ENCODE data around the gene PUS7.
"Not testable (repeated sequence)": the region's sequence is repeated elsewhere in the genome, so short reads cannot be mapped to it uniquely, and the experiment has no call there.

PUS7 gene

DNA sequence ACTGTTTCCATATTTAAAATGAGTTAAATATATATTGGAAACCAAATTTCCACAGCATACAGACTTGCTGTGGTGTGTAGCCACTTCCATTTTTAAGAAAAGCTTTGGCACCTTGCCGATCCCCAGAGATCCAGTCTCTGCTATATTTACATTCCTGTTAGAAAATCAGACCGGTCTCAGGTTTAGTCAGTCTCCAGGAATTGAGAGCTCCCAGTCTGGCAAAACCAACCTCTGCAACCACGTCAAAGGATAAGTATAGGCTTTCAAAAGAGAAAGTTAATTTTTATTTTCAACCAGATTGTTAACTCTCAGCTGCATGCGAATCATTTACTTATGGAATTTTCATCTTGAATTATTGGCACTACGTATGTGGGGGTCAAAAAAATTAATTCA lies 28.2 kb downstream of the PUS7 start:
- no peak for DNase-seq

DNA sequence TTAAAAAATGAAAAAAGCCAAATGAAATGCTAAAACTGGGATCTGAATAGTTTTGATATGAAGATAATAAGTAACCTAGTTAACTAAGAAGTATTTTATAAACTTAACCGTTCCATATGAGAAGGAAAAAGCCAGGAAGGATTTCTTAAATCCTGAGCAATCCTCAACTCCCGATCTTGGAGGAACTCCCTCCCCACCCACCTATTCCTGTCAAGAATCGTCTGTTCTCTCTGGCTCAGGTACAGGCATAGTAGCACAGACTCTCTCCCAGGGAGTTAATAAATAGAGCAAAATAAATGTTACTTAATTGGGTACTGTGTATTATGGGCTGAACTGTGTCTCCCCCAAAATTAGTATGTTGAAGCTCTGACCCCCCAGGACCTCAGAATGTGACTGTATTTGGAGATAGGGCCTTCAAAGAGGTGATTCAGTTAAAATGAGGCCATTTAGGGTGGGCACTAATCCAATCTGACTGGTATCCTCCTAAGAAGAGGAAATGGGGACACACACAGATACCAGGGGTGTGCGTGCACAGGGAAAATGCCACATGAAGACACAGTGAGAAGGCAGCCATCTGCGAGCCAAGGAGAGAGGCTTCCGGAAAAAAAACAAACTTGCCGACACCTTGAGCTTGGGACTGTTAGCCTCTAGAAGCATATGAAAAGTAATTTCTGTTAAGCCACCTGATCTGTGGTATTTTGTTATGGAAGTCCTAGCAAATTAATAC lies 28.7 kb downstream of the PUS7 start:
- DNase-seq = no peak

DNA sequence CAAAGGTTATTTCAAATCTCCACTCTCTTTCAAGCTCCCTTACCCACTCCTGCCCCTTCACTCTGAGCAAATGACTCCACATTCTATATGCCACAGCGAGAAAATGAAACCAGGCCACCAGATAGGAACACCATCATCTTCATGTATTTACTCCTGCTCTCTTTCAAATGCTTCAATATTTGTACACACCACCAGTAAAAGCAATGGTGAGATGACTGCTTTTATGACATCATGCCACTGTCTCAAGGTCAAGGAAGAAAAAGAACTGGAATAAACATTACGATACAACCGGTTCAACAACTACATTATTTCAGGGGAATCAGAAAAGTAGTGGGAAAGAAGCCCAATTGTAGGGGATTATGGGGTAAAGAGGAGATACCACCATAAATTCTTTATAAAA lies 32.7 kb downstream of the PUS7 start:
- no peak for DNase-seq

DNA sequence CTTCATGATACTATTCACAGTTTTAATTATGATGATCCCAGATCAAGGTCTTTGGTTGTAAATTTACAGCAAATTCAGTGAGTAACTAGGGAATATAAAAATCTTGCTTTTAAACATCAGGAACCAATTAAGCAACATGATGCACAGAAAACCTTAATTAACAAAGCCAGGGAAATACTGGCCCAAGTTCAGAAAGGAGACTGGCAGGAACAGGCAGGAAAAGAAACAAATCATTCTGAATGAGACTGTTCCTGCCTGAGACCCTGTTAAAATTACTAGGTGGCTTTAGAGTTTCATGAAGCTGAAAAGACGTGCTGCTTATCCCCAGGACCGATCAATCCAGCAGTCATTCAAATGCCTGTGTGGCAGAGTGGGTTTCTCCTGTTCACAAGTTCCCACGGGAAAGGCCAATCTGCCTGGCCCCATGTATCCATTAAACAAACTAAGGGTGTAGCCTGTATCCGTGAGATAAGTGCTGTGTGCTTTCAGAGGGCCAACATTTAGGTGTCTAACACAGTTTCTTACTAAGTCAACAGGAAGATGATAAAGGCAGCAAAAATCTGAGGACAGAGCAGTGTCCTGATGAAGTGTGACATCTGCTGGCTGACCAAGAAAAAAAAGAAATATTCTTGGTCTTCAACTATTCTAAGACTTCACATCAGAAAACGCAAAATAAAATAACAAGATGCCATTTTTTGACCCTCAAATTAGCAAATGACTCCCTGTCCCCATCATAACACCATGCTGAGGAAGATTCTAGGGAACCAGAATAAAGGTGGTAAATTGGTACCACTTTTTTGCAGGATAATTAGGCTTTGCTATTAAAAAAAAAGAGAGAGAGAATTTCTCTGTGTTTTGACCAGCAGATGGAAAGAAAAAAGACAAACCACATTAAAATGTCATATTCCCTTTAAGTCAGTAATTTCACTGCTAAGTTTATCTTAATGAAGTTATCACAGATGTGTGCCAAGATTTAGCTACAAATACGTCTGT lies 34.2 kb downstream of the PUS7 start:
- no peak for DNase-seq

DNA sequence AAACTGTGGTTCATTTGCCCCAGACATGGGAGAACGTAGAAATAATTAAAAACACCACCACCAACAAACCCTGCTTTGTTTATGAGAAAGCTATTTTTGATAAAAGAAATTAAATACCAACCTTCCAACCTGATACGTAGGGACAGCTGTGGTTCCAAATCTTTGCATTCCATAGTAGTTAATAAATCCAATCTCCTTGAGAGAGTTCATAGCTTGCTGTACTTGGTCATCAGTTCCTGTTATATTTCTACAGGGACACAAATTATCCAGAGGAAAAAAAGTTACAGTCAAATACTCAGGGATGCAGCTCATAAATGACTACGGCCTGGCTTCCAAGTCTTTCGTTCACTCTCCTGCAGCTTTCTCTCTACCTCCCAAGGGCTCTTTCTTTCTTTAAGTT lies 41.1 kb downstream of the PUS7 start:
- DNase-seq = no peak

DNA sequence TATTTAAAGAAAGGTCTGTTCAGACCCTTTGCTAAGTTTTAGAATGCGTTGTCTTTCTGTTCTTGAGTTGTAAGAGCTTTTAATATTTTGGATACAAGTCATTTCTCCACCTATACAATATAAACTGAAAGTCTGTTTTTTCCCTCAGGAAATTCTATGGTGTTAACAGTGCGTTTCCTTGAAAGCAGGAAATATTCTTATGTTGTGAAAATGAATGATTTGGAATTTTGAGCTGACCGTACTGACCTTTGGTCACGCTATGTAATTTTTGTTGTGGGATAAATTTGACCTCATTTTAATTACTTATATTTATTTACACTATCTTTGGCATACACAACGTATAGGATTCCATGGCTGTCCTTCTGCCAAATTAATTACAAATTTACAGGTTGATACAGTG lies 43.5 kb downstream of the PUS7 start:
- DNase-seq = no peak

DNA sequence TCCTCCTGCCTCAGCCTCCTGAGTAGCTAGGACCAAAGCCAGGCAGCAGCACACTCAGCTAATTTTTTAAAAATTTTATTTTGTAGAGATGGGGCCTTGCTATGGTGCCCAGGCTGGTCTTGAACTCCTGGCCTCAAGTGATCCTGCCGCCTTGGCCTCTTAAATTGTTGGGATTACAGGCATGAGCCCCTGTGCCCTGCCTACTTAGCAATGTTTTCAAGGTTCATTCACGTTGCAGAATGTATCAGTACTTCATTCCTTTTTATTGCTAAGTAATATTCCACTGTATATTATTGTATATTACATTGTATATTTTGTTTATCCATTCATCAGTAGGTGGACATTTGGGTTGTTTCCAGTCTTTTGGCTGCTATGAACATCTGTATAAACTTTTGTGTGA lies 44.2 kb downstream of the PUS7 start:
- no peak for DNase-seq

DNA sequence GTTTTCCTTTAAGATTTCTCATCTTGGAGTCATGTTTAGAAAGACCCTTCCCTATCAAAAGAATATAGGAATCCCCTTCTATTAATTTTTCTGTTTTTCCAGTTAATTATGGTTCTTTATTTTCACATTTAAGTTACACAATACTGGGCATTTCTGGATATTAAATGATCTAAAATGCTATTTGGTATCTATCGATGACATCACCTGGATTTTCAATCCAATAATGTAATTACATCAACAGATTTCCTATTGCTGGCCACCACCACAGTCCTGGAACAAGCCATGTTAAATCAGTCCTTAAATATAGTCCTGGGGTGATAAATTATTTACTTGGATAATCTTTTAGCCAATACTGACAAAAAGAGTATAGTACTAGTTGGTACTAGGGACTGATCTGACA lies 48.0 kb downstream of the PUS7 start:
- no peak for DNase-seq

DNA sequence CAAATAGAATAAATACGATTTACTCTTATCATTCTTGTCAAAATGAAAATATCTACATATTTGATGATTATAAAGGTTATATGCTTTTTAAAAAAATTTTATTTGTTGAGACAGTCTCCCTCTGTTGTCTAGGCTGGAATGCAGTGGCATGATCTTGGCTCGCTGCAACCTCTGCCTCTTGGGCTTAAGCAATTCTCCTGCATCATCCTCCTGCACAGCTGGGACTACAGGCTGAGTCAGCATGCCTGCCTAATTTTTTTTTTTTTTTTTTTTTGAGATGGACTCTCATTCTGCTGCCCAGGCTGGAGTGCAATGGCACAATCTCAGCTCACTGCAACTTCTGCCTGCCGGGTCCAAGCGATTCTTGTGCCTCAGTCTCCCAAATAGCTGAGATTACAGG lies 48.9 kb downstream of the PUS7 start:
- no peak for DNase-seq

DNA sequence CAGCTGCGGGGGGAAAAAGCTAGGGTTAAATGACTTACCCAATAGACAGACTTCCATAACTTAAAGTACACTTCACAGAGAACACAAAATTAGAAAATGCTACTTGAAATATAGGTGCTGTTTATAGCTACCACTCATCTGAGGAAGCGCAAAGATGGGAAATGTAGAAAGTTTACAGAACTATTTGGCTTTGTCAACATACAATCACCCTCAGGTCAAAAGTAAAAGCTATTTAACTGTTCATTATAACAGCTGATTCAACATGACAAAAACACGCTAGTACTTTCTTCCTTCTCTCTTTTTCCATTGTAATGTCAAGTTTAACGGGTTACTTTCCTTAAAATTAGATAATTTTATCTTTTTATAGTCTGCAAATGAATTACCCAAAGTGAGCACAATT lies 51.2 kb downstream of the PUS7 start:
- DNase-seq = no peak

DNA sequence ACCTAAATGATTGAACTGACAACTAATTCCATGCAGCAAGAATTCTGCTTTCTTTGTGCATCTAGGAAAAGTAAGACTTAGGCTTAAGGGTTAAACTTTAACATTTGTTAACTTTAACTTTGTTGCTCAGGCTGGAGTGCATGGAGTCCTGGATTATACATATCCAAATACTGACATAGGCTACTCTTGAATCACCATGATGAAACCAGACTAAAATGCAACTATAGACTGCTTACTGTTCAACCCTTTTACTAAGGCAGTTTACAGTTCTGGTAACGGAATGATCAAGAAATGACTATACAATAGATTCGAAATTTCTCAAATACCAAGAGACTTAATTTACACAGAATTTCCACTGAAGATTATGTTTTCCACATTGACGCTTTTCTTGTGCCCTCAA lies 52.0 kb downstream of the PUS7 start:
- no peak for DNase-seq

DNA sequence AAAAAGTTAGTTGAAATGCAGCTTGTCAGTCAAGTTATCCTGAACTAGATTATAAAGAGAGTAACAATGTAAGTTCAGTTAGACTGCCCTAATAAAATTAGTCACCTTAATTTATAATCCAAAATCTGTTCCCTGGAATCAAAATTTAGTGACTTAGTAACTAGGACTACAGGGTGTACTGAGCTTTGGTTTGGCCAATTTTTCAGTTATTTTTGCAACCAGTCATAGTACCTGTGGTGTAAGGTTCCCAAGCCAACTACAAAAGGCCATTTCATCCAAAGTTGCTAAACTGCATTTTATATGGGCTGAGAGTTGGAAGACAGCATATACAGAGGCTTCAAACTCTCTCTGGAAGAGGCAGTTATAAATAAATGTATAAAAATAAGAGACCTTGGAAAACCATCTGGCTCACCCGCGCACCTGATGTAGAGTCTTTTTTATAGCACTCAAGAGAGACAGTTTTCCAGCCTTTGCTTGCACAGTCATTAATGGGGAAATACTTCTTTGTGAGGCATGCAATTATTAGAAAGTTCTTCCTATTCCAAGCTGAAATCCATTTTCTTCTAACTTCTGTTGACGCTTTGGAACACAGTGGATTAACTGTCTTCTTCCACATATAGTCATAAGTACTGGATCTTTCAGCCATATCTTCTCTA lies 59.2 kb downstream of the PUS7 start:
- no peak for DNase-seq

DNA sequence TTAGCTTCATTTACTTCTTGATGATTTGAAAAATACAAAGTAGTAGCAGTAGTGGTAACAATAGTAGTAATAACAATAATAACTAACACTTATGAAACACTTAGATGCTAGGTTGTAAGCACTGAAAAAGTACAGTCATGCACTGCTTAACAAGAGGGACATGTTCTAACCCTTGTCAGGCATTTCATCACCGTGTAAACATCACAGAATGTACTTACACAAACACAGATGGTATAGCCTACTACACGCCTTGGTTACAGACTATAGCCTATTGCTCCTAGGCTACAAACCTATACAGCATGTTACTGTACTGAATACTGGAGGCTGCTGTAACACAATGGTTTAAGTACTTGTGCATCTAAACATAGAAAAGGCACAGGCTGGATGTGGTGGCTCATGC lies 60.6 kb downstream of the PUS7 start:
- no peak for DNase-seq

DNA sequence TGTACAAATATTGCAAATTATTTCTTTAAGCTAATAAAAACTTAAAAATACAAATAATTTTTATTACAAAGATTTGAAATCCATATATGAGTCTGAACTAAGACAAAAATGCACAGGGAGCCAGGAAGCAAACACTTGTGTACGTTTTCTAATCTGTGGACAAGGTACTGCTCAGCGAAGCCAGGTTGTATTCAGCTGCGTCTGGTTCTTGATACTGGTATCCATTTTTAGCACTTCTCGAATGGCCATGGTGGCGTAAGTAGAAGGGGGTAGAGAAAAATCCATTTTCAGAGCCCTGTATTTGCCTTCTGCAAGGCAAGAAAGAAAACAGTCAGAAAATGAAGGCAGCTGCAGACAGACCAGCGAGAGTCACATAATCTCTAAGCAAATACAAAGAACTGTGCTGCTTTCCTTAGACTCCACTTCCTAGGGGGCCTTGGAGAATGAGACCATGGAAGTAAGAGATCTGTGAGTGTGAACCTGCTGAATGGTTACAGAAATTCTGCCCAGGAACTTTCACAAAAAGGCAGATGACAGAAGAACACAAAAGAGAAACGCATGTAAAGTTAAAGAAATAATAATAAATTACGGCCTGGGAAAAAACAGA lies 64.3 kb downstream of the PUS7 start:
- DNase-seq = no peak

DNA sequence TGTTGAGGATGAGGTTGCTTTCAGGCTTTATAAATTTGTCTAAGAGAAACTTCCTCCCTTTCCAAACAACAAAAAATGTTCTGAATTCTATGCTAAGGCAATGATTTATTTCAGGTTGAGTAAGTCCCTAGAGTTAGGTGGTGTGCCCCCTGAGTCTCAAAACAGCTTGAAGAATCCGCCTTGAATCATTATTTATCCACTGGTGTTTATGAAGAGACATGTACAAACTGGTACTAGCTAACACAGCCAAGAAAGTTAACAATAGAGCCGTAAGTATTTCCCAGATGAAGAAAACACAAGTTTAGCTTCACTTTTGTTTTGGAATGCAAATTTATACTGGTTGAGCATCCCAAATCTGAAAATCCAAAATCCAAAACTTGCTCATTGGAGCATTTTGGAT lies 67.2 kb downstream of the PUS7 start:
- no peak for DNase-seq

DNA sequence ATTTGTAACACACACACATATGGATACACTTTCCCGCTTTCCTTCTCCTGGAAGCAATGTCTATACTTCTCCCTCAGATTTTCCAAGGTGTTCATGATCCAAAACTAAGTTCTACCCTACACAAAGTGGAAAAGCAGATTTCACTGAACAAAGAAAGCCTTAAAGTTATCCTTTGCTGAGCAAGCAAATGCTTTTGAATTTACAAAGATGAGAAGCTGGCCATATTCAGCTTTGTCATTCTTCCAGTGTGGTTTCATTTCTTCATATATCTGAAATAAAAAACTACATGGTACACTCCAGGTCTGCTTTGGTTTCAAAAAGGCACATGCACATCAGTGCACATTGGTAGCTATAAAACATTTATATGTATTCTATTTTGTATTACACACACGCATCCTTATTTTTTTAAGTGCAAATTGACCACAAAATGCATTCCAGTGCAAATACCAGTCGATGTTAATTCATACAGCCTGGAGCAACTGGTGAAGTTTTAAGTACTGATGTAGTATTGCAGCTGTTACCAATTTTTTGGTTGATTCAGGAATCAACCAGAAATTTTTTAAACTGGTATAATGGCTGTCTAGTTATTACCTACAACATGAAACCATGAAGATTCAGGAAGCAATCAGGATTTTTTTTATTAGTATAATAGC lies 67.8 kb downstream of the PUS7 start:
- no peak for DNase-seq

DNA sequence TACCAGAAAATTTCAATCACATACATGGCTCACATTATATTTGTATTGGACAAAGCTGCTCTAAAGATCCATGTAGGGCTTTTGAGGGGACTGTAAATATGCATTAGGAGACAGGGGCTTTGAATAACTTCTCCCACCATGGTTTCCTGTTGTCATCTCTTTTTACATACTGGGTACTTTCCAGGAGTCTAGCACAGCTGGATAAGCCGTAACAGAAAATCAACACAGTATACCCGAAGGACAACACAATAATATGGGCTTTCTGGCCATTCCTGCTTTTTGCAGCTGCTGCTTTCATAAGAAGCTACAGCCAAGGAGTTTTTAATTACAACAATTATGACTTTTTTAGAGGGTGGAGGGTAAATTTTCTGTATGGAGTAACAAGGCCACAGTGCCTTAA lies 70.0 kb downstream of the PUS7 start:
- no peak for DNase-seq

DNA sequence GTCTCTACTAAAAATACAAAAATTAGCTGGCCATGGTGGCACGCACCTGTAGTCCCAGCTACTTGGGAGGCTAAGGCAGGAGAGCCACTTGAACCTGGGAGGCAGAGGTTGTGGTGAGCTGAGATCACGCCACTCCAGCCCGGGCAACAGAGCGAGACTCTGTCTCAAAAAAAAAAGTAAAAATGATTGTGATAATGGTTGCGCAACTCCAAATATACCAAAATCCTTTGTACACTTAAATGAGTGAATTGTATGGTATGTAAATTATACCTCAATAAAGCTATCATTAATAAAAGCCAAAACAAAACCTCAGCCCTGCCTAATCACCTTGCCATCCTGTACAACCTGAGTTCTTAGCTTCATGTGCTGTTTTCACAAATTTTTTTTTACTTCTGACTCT lies 71.2 kb downstream of the PUS7 start:
- not testable (repeated sequence) for DNase-seq

DNA sequence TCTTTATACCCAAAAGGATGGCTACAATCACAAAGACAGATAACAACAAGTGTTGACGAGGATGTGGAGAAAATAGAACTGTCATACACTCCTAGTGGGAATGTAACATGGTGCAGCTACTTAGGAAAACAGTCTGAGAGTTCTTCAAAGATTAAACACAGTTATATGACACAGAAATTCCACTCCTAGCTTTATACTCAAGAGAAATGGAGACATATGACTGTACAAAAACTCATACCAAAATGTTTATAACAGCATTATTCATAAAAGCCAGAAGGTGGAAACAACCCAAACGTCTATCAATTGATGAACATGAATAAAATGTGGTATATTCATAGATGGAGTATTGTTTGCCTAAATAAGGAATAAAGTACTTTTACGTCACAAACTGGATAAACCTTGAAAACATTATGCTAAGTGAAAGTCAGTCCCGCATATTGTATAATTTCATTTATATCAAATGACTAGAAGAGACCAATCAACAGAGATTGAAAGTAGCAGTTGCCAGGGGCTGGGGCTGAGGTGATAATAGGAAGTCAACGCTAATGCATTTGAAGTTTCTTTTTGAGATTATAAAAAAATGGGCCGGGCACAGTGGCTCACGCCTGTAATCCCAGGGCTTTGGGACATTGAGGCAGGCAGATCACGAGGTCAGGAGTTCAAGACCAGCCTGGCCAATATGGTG lies 71.8 kb downstream of the PUS7 start:
- no peak for DNase-seq

DNA sequence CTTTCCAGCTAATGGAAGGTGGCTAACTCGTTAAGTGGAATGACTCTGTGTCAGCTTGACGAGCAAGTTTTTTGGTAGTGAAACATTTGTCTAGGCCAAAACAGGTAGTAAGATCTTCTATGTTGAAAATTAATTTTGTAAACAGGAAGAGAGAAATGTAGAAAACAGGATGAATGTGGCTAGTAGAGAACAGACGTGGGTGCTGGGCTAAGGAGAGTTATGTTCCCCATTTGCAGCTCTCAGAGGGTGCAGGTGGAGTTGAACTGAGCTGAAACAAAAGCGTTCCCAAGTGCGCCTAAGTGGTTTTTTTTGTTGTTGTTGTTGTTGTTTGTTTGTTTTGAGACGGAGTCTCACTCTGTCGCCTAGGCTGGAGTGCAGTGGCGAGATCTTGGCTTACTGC lies 73.9 kb downstream of the PUS7 start:
- no peak for DNase-seq

DNA sequence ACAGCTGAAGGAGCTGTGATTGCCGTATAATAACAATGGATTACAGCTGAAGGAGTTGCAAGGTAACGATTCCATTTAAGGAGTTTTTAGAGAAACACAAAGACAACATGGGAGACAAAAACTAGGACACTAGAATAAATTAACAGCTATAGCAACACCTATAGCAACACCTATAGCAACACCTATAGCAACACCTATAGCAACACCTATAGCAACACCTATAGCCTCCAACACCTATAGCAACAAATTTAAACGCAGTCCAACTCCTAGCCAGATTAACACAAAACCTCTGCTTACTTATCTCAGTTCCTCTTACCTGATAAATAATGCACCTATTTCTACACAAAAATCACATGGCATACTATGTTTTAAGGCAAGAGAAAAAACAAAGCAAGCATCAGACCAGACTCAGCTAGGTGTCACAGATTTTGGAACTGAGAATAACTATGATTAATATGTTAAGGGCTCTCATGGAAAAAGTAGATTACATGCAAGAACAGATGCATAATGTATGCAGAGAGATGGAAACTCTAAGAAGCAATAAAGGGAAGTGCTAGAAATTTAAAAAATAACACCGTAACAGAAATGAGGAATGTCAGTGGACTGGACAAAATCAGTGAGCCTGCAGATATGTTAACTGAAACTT lies 77.6 kb downstream of the PUS7 start:
- no peak for DNase-seq

DNA sequence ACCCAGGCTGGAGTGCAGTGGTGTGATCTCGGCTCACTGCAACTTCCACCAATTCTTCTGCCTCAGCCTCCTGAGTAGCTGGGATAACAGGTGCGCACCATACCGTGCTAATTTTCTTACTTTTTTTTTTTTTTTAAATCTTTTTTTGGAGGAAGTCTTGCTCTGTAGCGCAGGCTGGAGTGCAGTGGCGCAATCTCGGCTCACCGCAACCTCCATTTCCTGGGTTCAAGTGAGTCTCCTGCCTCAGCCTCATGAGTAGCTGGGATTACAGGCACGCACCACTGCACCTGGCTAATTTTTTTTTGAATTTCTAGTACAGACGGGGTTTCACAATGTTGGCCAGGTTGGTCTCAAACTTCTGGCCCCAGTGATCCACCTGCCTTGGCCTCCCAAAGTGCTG lies 79.9 kb downstream of the PUS7 start:
- not testable (repeated sequence) for DNase-seq

All from activated CD4-positive, alpha-beta T cell treated with anti-CD3 and anti-CD28 coated beads, Interleukin-2, amount 50 U/mL, for 4 hours (primary cell).